Measurements from ENCODE around the gene PDE7B.

The PDE7B gene

DNA sequence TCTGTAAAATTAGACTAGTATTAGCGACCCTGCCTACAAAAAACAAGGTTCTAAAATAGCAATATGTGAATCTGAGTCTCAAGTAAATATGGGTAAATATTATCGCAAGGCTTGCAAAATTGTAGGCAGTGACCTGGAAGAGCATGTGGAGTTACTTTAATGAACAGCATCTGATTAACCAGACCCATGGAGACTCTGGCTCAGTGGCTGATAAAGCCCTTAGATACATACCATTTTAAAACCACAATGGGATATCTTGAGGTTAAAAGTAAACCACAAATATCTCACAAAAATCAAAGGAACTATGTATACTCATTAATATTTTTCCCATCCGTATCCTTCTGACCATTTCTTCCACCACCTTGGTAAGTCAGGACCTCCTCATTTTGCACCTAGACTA, 211.6 kb downstream of the PDE7B start:
- no peak for DNase-seq (ENCODE audit: extremely low read depth in 1 of 2, low read depth in 1 of 2)

DNA sequence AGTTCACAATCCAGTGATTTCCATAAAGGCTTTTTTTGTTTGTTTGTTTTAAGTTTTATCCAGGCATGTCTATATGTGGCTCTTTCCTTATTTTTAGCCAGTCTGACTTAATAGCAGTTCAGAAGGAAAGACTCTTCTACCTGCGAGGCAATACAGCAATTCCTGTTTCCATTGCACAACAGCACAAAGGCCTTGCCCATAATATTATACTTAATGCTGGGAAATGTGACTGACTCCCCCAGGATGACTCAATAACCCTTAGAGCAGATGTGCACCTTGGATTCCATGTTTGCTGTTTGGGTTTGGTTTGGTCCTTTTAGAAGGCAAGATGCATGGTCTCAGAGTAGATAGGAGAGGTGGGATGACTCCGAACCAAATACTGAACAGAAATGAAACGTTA, 214.5 kb downstream of the PDE7B start:
- no peak for DNase-seq (ENCODE audit: extremely low read depth in 1 of 2, low read depth in 1 of 2)

DNA sequence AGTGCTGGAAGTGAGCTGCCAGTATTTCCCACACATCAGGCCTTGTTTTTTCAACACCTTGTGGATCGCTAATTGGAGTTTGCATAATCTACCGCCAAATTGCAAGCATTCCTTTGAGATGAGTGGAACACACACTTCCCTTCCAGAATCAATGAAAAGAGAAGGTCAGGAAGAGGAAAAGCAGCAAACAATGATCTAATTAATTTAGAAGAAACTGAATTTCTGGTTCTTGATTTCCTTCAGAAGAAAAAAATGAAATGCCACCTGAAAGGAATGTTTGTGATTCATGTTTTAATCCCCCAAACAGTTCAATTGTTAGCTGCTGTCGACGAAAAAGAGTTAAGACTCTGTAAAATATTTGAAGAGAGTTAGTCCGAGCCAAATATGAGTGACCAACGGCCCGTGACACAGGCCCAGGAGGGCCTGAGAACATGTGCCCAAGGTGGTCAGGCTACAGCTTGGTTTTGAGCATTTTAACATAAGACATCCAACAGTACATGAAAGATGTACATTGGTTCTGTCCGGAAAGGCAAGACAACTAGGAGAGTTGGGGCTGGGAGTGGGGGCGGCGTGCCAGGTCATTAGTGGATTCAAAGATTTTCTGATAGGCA, 216.3 kb downstream of the PDE7B start:
- DNase-seq (ENCODE audit: extremely low read depth in 1 of 2, low read depth in 1 of 2) = no peak

DNA sequence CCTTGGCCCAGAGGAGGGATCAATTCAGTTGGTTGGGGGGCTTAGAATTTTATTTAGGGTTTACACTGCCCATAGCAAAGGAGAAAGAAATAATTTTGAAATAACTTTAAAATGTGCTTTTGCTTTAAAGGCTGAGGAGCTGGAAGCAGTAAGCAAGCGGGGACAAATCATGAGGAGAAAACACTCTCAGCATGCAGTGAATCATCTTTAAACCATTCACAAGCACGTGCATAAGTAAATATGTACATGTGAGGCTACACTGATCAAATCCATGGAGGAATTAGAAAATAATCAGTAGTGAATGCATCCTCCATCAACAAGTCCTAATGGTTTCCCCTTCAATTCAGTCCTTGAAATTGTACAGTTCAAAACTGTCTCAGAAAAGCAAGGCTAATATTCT, 217.6 kb downstream of the PDE7B start:
- no peak for DNase-seq (ENCODE audit: extremely low read depth in 1 of 2, low read depth in 1 of 2)

DNA sequence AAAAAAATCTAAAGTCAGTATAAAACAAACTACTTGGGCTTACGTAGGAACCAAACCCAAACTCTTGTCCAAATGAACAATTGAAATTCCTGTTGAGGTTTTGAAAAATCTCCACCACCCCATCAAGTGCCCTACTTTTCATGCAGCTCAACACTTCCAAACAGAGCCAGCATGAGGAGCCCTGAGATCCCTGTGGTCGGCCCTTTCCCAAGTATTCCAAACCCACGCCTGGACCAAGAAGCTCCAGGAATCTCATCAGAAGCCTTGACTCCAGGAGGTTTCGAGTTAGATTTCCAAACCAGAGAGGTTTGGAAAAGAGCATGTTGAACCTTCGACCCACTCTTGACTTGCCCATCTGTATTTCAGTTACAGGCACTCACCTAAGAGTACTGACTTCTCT, 219.3 kb downstream of the PDE7B start:
- DNase-seq (ENCODE audit: extremely low read depth in 1 of 2, low read depth in 1 of 2) = no peak

DNA sequence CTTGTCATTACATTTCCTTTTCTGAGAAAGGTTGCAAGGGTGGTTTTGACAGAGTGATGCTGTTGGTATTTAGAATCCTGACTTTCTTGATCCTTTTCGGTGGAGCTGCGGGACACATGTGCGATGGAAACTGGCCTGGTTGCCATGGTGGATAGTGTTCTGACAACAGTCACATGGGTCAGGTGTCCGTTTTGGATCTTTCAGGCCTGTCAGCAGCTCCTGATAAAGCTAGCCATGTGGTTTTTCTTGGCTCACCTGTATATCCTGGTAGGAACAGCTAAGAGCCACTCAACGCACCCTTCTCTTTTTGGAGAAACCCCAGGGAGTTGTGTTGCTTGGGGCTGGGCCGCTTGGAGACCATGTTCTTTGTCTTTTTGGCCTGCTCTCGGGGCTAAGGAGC, 221.2 kb downstream of the PDE7B start:
- DNase-seq (ENCODE audit: extremely low read depth in 1 of 2, low read depth in 1 of 2) = no peak

DNA sequence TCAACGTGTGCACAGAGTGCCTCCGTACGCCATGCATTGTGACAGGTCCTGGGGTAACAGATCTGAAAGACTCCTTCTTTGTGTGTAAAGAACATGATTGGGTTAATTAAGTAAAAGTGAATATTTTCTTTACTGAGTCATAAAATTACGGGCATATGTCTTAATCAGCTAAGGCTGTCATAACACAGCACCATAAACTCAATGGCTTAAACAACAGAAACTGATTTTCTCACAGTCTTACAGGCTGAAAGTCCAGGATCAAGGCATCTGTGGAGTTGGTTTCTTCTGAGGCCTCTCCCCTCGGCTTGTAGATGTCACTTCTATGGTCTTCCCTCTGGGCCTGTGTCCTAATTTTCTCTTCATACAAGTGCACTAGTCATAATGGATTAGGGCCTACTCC, 221.7 kb downstream of the PDE7B start:
- DNase-seq (ENCODE audit: extremely low read depth in 1 of 2, low read depth in 1 of 2) = no peak

DNA sequence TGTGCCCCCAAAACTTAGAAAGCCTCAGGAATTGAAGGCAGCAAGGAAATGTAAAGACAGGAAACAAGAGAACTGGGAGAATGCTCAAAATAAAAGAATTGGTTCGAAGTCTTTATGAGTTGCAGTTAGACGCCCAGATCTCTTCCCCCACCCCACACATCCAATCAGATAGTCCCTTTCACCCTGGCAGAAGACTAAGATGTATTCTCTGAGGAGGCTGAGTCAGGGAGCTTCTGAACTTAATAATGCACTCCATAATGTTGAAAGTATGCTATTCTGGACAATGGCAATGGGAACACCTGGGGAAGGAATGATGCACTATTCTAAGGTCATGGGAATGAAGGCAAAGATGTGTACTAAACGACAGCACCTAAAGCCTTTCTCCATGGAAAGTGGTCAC, 225.0 kb downstream of the PDE7B start:
- no peak for DNase-seq (ENCODE audit: extremely low read depth in 1 of 2, low read depth in 1 of 2)

DNA sequence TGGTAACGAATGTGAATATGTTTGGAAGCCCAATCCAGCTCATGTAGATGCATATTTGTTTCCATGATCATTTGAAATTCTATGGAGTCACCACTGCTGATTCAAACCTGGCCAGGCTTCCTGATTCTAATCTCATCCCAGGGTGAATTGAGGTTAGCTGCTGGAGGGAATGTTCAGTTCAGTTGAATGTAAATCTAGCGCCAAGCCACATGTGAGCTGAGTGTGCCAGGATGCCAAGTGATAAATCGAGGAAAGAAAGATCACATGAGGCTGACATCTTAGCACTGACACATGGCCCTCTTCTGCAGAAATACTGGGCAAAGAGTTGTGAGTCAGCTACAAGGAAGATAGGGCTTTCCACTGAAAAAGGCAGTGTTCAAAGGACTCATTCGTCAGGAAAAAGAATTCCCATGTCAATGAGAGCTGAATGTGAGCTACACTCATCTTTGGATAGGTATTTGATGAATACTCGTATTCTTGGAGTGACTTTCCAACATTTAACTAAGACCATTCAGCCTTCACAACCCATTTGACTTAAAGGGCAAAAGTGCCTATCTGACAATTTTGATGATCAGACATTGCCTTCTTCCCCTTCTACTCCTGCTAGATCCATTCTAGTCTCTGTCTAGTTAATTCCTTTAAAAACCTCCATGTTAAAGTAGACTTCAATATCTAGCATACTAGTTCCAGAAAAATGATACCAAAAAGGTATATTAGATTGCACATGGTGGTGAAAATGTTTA, 226.5 kb downstream of the PDE7B start:
- DNase-seq (ENCODE audit: extremely low read depth in 1 of 2, low read depth in 1 of 2) = no peak

DNA sequence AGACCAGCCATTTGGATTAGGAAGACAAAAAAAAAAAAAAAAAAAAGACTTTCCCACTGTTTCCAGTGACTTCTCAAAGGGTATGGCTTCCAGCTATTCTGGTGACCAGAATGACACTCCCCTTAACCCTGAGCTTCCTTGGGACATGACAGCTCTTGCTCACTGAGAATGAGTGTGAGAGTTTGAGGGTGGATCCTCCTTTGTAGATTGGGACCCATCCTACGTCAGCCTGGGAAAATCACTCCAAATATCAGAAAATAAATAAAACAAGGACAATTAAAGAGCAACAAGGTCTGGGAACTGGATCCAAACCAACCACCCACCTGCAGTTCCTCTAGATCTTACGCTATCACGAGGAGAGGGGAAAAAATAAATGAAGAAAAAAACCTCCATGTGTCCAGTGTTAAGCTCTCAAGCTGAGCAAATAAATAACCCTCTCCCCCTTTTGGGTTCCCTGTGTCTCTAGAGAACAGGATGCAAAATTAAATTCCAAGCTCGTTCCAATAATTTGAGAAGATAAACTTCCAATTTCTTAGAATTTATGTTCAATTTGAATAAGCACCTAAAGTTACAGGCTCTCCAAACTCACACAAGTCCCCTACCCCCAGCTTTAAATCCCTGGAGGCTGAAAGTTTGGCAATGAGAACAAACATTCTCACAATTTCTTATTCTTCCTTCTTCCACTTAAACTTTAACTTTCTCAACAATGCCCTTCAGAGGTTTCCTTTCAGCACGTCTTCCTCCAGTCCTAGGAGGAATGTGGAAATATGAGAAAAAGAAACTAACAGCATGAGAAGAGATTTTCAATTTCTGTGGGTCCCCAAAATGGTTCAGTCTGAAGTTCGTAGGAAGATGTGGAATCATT, 228.4 kb downstream of the PDE7B start:
- no peak for DNase-seq (ENCODE audit: extremely low read depth in 1 of 2, low read depth in 1 of 2)

DNA sequence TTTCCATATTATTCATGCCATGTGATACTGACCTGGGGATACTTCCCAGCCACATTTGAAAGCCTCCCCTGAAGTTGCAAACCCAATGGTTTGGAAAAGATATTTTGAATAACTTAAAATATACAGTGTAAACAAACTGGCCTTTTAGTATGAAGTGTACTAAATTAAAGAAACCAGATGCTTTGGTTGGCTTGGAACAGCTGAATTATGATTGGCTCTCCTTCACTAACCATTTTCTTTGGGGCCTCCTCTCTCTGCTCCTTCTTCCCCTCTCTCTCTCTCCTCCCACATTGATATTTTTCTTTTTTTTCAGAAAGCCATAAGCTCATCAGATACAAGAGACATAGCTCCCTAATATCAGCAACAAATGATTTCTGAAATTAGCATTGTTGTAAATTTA, 232.0 kb downstream of the PDE7B start:
- DNase-seq (ENCODE audit: extremely low read depth in 1 of 2, low read depth in 1 of 2) = no peak

DNA sequence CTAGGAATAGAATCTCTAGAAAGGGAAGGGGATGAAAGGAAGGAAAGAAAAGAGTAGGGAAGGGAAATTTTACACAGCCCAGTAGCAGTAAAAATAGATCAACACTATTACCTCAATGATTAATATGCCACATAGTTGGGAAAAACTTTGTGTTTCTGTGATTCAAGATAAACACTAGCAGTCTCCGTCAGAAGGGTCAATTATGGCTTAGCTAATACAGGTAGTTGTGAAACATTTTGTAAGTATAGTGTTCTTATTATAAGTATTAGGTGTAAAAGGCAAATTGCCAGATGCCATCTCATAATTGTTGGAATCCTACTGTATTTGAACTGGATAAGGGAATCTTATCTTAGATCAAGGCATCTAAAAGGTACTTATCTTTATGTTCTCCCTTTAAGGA, 232.9 kb downstream of the PDE7B start:
- DNase-seq (ENCODE audit: extremely low read depth in 1 of 2, low read depth in 1 of 2) = no peak

DNA sequence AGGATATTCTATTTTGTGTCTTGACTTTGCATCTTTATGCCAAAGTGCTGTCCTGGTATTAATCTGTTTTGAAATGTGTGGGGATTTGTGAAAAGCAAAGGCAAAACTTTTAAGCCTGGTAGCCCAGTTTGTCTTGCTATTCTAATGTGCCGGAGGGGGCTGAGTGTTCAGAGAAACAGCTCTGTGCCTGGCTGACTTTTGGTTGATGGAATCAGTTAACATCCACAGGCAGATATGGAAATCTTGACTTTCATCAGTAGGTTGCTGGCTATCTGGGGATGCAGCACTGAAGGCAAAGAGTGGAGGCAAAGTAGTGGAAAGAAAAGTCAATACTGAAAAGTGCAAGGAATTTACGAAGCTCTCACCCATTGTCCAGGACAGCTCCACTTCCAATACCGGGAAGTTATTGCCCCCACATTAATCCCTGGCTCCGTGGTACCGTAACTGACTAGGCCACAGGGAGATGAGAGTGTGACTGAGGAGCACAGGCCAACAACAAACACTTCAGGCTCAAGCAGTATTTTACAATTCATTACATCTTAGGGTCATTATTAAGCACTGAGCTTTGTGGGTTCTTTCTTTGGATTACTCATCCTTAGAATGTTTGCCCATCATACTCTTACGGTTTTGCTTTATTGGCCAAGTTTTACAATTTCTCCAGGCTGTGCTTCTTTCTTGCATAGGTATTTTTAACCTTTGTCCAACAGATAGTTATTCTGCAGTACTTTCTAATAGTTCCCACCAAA, 234.0 kb downstream of the PDE7B start:
- DNase-seq (ENCODE audit: extremely low read depth in 1 of 2, low read depth in 1 of 2) = no peak

DNA sequence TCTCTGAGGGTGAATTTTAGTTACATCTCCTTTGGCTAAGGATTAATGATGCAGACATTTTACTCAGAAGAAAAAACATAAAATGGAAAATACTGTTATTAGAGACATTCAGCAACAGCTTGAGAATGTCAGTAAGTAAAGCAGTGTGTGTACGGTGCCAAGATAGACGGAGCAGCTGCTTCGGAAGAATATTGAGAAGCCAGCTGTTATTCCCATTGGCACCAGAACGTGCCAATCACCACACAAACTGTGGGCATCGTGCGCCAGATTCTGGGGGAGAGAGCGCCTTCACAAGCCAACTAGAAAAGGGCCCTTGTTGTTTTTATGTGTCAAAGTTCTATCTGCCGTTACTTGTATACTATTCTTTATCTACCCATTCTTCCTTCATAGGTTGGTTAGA, 235.2 kb downstream of the PDE7B start:
- DNase-seq (ENCODE audit: extremely low read depth in 1 of 2, low read depth in 1 of 2) = no peak

DNA sequence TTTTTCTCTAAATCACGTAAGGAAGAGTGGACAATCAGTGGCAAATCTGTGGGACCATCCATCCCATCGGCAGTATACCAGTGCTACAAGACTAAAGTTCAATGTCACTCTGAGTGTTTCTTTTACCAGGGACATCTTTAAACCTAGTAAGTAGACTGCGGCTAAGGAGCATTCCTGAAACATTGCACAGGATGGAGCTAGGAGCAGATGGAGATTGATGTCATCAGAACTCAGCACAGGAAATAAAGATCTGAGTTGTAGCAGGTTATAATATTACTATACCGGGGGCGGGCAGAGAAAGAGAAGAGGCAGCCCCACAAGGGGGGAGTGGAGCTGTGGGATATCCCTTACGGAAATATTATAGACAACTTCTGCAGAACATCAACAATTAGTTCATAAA, 236.5 kb downstream of the PDE7B start:
- DNase-seq (ENCODE audit: extremely low read depth in 1 of 2, low read depth in 1 of 2) = no peak

DNA sequence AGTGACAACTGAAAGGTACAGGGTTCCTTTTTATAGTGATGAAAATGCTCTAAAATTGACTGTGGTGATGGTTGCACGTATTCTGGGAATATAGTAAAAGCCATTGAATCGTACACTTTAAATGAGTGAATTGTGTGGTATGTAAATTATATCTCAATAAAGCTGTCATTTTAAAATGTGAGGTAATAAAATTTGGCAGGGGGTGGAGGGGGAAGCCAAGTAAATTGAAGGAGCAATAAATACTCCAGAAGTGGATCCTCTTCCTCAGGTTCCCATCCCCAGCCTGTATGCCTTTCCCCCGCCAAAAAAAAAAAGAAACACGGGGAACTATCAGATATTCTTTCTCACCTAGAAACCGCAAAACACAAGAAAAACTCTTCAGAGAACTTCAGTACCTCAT, 237.2 kb downstream of the PDE7B start:
- DNase-seq (ENCODE audit: extremely low read depth in 1 of 2, low read depth in 1 of 2) = no peak

DNA sequence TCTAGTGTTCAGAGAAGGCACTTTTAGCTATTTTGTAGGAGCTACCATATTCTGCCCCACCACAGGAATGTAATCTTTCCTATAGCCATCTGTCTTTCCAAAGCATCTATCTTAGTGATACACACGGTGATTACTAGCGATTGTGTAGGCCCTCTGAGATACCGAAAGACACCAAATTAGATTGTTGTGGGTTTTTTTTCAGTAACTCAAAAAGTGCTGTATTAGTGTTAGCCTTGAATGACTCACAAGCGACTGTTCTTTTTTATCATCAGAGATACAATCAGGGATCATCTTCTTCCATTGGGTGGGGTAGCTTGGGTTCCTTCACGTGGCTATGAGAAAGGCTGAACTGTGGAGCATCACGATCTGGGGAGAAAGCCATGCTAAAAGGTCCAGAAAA, 238.4 kb downstream of the PDE7B start:
- DNase-seq (ENCODE audit: extremely low read depth in 1 of 2, low read depth in 1 of 2) = no peak

DNA sequence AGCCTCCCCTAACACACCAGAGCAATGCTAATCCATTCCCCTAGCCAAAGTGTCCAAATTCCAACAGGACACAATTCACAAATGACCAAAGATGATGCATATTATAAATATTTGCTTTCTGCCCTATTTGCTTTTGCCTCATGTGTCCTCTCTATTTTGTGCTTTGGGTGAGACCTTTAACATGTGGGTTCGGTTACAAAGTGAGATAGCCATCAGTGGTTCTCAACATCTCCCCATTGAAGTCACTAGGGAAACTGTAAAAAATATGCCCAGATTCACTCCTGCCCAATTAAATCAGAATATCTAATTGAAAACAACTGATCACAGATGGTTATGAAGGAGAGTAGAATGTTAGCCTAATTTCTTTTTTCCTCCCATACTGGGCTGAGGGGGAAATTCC, 239.4 kb downstream of the PDE7B start:
- DNase-seq (ENCODE audit: extremely low read depth in 1 of 2, low read depth in 1 of 2) = no peak

DNA sequence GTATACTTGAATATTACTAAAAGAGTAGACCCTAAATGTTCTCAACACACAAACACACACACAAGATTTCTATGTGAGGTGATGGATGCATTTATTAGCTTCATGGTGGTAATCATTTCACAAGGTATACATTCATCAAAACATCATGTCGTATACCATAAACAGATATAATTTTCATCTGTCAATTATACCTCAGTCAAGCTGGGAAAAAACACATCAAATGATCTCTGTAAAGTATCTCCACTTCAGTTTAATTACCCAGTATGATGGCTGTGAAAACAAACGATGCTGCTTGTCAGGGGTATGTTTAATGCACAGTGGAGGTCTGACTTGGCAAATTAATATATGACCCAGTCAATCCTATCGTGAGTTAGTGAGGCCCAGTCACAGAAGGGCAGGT, 241.4 kb downstream of the PDE7B start:
- DNase-seq (ENCODE audit: extremely low read depth in 1 of 2, low read depth in 1 of 2) = no peak

DNA sequence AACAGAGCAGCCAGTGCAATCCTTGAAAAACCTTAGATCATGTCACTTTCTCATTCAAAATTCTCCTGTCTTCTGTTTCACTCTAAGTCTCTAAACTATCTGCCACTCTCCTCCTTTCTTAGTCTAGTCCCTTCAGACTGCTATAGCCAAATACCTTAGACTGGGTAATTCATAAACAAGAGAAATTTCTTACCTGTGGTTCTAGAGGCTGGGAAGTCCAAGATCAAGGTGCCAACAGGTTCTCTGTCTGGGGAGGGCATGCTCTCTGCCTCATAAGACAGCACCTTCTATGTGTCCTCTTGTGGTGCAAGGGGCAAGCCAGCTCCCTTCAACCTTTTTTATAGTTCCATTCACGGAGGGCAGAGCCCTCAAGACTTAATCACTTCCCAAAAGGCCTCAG, 242.3 kb downstream of the PDE7B start:
- DNase-seq (ENCODE audit: extremely low read depth in 1 of 2, low read depth in 1 of 2) = no peak

DNA sequence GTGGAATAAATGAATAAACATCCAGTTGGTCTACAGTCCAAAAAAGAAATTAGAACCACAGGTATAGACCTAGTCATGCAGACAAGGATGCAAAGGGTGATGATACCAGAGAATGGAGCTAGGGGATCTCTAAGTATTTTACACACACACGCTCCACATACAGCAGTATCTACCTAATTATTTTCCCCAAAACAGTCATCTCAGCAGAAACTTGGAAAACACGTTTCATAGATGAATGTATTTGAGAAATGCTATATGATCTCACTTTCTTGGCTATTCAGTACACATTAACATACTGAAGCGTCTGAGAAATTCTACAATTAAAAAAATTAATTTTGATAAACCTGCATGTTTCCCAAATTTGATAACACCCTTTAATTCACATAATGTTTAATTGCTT, 243.3 kb downstream of the PDE7B start:
- DNase-seq (ENCODE audit: extremely low read depth in 1 of 2, low read depth in 1 of 2) = no peak

All from activated CD8-positive, alpha-beta memory T cell treated with anti-CD3 and anti-CD28 coated beads for 1 hour (primary cell).